PC-3 (cell line): ENCODE measurements around the gene RAB11FIP4. TPM values are rescaled to one million over a fixed set of nuclear protein-coding genes. Genes with fewer than 3 reads are reported as not detected.

Experiments used
- ATAC-seq: fragments of 200-7000 bp; cut with Tn5 transposase; 2 replicates; pipeline ENCODE4 v1.9.1; 2020; ENCODE audit warnings: mild to moderate bottlenecking, moderate library complexity
- BruUV-seq: library from RNA; stranded (reverse); fragments of 400-500 nt; replicated peaks from 2 replicates; lab custom pipeline; 2021; lab: Mats Ljungman, UMichigan
- CTCF ChIA-PET: fragments of 300-600 bp; sonication (Branson Sonifier 250); formaldehyde crosslinking; loops from one replicate; lab custom pipeline; 2022; ENCODE audit warnings: antibody characterized with exemption; lab: Charles Lee
- POLR2A ChIA-PET: fragments of 300-600 bp; sonication (Branson Sonifier 250); formaldehyde crosslinking; loops from one replicate; lab custom pipeline; 2022; ENCODE audit warnings: antibody characterized with exemption; ENCODE audit not compliant: unreplicated experiment; lab: Charles Lee
- DNase-seq: peaks from one replicate; pipeline ENCODE4 v3.0.0-alpha.2; 2015
- H2AFZ ChIP-seq: fragments of 300-600 bp; sonication (generic); 2 replicates; pipeline ENCODE4 v1.6.0; 2016; ENCODE audit warnings: antibody characterized with exemption, low read length
- H3F3A ChIP-seq: fragments of 300-600 bp; sonication (generic); one replicate; pipeline ENCODE4 v1.6.0; 2017; ENCODE audit warnings: antibody characterized with exemption, low read length, control low read depth, mild to moderate bottlenecking; ENCODE audit not compliant: unreplicated experiment
- H3K27ac ChIP-seq: fragments of 300-600 bp; sonication (generic); 2 replicates; pipeline ENCODE4 v1.5.1; 2016; ENCODE audit warnings: mild to moderate bottlenecking, low read length
- H3K27me3 ChIP-seq: fragments of 300-600 bp; sonication (generic); 2 replicates; pipeline ENCODE4 v1.6.1; 2016; ENCODE audit warnings: low read length, mixed read lengths
- H3K36me3 ChIP-seq: fragments of 300-600 bp; sonication (generic); 2 replicates; pipeline ENCODE4 v1.6.1; 2016; ENCODE audit warnings: low read depth, mixed run types, low read length, mixed read lengths
- H3K4me1 ChIP-seq: fragments of 300-600 bp; sonication (generic); 2 replicates; pipeline ENCODE4 v1.5.1; 2016; ENCODE audit warnings: low read length; ENCODE audit not compliant: insufficient read depth
- H3K4me2 ChIP-seq: fragments of 300-600 bp; sonication (generic); 2 replicates; pipeline ENCODE4 v1.6.0; 2016; ENCODE audit warnings: low read length
- H3K4me3 ChIP-seq: fragments of 300-600 bp; sonication (generic); 2 replicates; pipeline ENCODE4 v1.5.1; 2016; ENCODE audit warnings: mild to moderate bottlenecking, low read length, mixed read lengths
- H3K79me2 ChIP-seq: fragments of 300-600 bp; sonication (generic); 2 replicates; pipeline ENCODE4 v1.6.1; 2017; ENCODE audit warnings: low read length, mixed read lengths
- H3K9ac ChIP-seq: fragments of 300-600 bp; sonication (generic); 2 replicates; pipeline ENCODE4 v1.6.0; 2016; ENCODE audit warnings: mild to moderate bottlenecking, low read length
- H3K9me2 ChIP-seq: fragments of 300-600 bp; sonication (generic); replicated peaks from 2 replicates; pipeline ENCODE4 v1.6.1; 2016; ENCODE audit warnings: mixed run types, low read length, mixed read lengths
- H3K9me3 ChIP-seq: fragments of 300-600 bp; sonication (generic); 2 replicates; pipeline ENCODE4 v1.6.1; 2016; ENCODE audit warnings: low read length, mixed read lengths
- H4K20me1 ChIP-seq: fragments of 300-600 bp; sonication (generic); 2 replicates; pipeline ENCODE4 v1.6.1; 2016; ENCODE audit warnings: low read length, mixed read lengths
- CTCF ChIP-seq: fragments of 300-600 bp; sonication (generic); conservative IDR thresholded peaks from 2 replicates; pipeline ENCODE4 v1.5.1; 2017; ENCODE audit warnings: antibody characterized with exemption, low read depth, mild to moderate bottlenecking, low read length
- EZH2 ChIP-seq: fragments of 300-600 bp; sonication (generic); IDR thresholded peaks from one replicate; pipeline ENCODE4 v1.6.1; 2017; ENCODE audit warnings: antibody characterized with exemption, mild to moderate bottlenecking, low read length; ENCODE audit not compliant: unreplicated experiment
- EZH2phosphoT487 ChIP-seq: fragments of 300-600 bp; sonication (generic); IDR thresholded peaks from 2 replicates; pipeline ENCODE4 v1.6.1; 2018; ENCODE audit warnings: mild to moderate bottlenecking, antibody characterized with exemption, low read length, borderline replicate concordance
- intact Hi-C: fragments of 100-400 bp; cut with micrococcal nuclease; formaldehyde crosslinking; loops from 2 replicates; pipeline ENCODE4 v1.9.0; 2023
- total RNA-seq: library from RNA; depleted of rRNA; stranded (reverse); fragments of >200 nt; gene quantifications from 2 replicates; pipeline ENCODE4 v1.2.3, GENCODE V29; 2014

The RAB11FIP4 gene
- total RNA-seq, 1 experiment from 2014 or later = 4.2 TPM

- Histone ChIP-seq H4K20me1 (no peaks in the 10 kb centered on the region), H3F3A (no peaks in the 10 kb centered on the region), H3K79me2 (no peaks in the 10 kb centered on the region), H3K27ac (no peak overlapping the region), H2AFZ (no peak overlapping the region), H3K9ac (no peak overlapping the region), H3K4me3 (no peak overlapping the region), H3K4me1 (no peaks in the 10 kb centered on the region), H3K4me2 (no peak overlapping the region), H3K9me2 (no peaks in the 10 kb centered on the region), H3K9me3 (no peaks in the 10 kb centered on the region), H3K36me3 (no peaks in the 10 kb centered on the region), H3K27me3 (no peaks in the 10 kb centered on the region)
- BruUV-seq = no TSS peak
- TF ChIP-seq CTCF (no peak), EZH2 (no peak), EZH2phosphoT487 (no peak)
- no peak for ATAC-seq
- DNase-seq = no peak
- intact Hi-C loops = no loop called here
- ChIA-PET CTCF (no interaction called here), POLR2A (no interaction called here)
Measured at GRCh38 chr17:31433811-31434726, 42.6 kb downstream of the RAB11FIP4 start.

GRCh38 chr17:31434727-31435050 lies 43.2 kb downstream of the RAB11FIP4 start:
- H4K20me1 ChIP-seq = no peaks in the 10 kb centered on the region
- H3K4me2 ChIP-seq = no peak overlapping the region
- H3K27me3 ChIP-seq = no peaks in the 10 kb centered on the region
- DNase-seq (no peak), ATAC-seq (no peak)
- CTCF ChIA-PET = no interaction called here
- no peaks in the 10 kb centered on the region for H3K9me3 ChIP-seq
- H2AFZ ChIP-seq = no peak overlapping the region
- no peak overlapping the region for H3K27ac ChIP-seq
- no peak overlapping the region for H3K4me3 ChIP-seq
- H3K9ac ChIP-seq = no peak overlapping the region
- TF ChIP-seq EZH2 = no peak
- no peak for TF ChIP-seq EZH2phosphoT487
- TF ChIP-seq CTCF = no peak
- H3F3A ChIP-seq = no peaks in the 10 kb centered on the region
- no peaks in the 10 kb centered on the region for H3K36me3 ChIP-seq
- H3K4me1 ChIP-seq = no peaks in the 10 kb centered on the region
- H3K9me2 ChIP-seq = no peaks in the 10 kb centered on the region
- no peaks in the 10 kb centered on the region for H3K79me2 ChIP-seq
- intact Hi-C loops = loop anchor here (5.0 kb wide), 1 partner anchor 408 kb away; no protein-coding TSS in a partner anchor
- no TSS peak for BruUV-seq
- POLR2A ChIA-PET = no interaction called here

- Histone ChIP-seq H3K4me2 (no peak overlapping the region), H3K79me2 (no peaks in the 10 kb centered on the region), H3K9me3 (no peaks in the 10 kb centered on the region), H4K20me1 (no peaks in the 10 kb centered on the region), H3K9ac (no peak overlapping the region), H3K27ac (no peak overlapping the region), H3K27me3 (no peaks in the 10 kb centered on the region), H3K4me3 (no peak overlapping the region), H3K36me3 (no peaks in the 10 kb centered on the region), H3K9me2 (no peaks in the 10 kb centered on the region), H2AFZ (no peak overlapping the region), H3F3A (no peaks in the 10 kb centered on the region), H3K4me1 (no peaks in the 10 kb centered on the region)
- ChIA-PET CTCF (no interaction called here), POLR2A (no interaction called here)
- intact Hi-C loops = loop anchor here (5.0 kb wide), 1 partner anchor 407 kb away; no protein-coding TSS in a partner anchor
- DNase-seq = no peak
- TF ChIP-seq EZH2 (no peak), CTCF (no peak), EZH2phosphoT487 (no peak)
- no peak for ATAC-seq
- BruUV-seq = no TSS peak
Measured at GRCh38 chr17:31435581-31435980, 44.1 kb downstream of the RAB11FIP4 start.
